ENCODE measurements around the gene MYADM.

The MYADM gene

GRCh38 chr19:53917356-53917755, 49.7 kb downstream of the MYADM start:
- Histone ChIP-seq H3K27ac (ENCODE audit: low read depth, low read length) (no peak overlapping the region), H3K4me1 (ENCODE audit: control insufficient read depth, low read length) (no peaks in the 10 kb centered on the region), H3K27me3 (ENCODE audit: control insufficient read depth, low read length) (no peaks in the 10 kb centered on the region), H3K9me2 (replicated peaks; ENCODE audit: control insufficient read depth, low read length) (no peaks in the 10 kb centered on the region), H3K36me3 (ENCODE audit: control insufficient read depth, low read length) (no peaks in the 10 kb centered on the region), H3K9me3 (ENCODE audit: control insufficient read depth, insufficient read depth, low read length) (no peaks in the 10 kb centered on the region), H3F3A (ENCODE audit: control insufficient read depth, insufficient read depth) (no peaks in the 10 kb centered on the region), H3K4me2 (ENCODE audit: low read length) (no peak overlapping the region), H3K4me3 (ENCODE audit: low read length) (no peak overlapping the region), H3K79me2 (ENCODE audit: control insufficient read depth, low read length) (no peaks in the 10 kb centered on the region), H4K20me1 (ENCODE audit: control insufficient read depth, insufficient read depth, low read depth, low read length) (no peaks in the 10 kb centered on the region)
- TF ChIP-seq, protein P1, sequence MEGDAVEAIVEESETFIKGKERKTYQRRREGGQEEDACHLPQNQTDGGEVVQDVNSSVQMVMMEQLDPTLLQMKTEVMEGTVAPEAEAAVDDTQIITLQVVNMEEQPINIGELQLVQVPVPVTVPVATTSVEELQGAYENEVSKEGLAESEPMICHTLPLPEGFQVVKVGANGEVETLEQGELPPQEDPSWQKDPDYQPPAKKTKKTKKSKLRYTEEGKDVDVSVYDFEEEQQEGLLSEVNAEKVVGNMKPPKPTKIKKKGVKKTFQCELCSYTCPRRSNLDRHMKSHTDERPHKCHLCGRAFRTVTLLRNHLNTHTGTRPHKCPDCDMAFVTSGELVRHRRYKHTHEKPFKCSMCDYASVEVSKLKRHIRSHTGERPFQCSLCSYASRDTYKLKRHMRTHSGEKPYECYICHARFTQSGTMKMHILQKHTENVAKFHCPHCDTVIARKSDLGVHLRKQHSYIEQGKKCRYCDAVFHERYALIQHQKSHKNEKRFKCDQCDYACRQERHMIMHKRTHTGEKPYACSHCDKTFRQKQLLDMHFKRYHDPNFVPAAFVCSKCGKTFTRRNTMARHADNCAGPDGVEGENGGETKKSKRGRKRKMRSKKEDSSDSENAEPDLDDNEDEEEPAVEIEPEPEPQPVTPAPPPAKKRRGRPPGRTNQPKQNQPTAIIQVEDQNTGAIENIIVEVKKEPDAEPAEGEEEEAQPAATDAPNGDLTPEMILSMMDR (IDR thresholded peaks at IDR 0.05; ENCODE audit: low read depth, low read length, poor library complexity, severe bottlenecking): no peak
- TF ChIP-seq EZH2phosphoT487 (IDR thresholded peaks at IDR 0.05; ENCODE audit: borderline replicate concordance, low read length): no peak
